Effector memory CD8-positive, alpha-beta T cell (primary cell): ENCODE data around the gene OR6Q1.

Experiments
- ATAC-seq: fragments of 150-1000 bp; cut with Tn5 transposase; replicated peaks from 2 replicates; pipeline ENCODE4 v1.10.0; 2021; ENCODE audit warnings: mild to moderate bottlenecking, moderate library complexity
- DNase-seq, 3 experiments: peaks; one replicate each; pipeline ENCODE4 v3.0.0; 2021
- H3K27ac Mint-ChIP-seq, 2 donors: one replicate each; pipeline ENCODE4 v1.8.0; 2022; ENCODE audit warnings: mild to moderate bottlenecking in 2 of 2, mixed read lengths in 2 of 2, moderate library complexity in 2 of 2
- H3K27me3 Mint-ChIP-seq, 2 donors: one replicate each; pipeline ENCODE4 v1.8.0; 2022; ENCODE audit warnings: mixed read lengths in 2 of 2
- H3K36me3 Mint-ChIP-seq: one replicate; pipeline ENCODE4 v1.8.0; 2022; ENCODE audit warnings: mild to moderate bottlenecking, moderate library complexity, mixed read lengths; ENCODE audit not compliant: insufficient read depth
- H3K4me1 Mint-ChIP-seq, 2 donors: one replicate each; pipeline ENCODE4 v1.8.0; 2022; ENCODE audit warnings: low read depth in 2 of 2, mixed read lengths in 2 of 2
- H3K4me3 Mint-ChIP-seq, 2 donors: one replicate each; pipeline ENCODE4 v1.8.0; 2022; ENCODE audit warnings: mild to moderate bottlenecking in 2 of 2, mixed read lengths in 2 of 2, moderate library complexity in 2 of 2
- H3K9me3 Mint-ChIP-seq, 2 donors: one replicate each; pipeline ENCODE4 v1.8.0; 2022; ENCODE audit warnings: mixed read lengths in 2 of 2

Gene OR6Q1

GRCh38 chr11:58061813-58062212, 31.1 kb downstream of the OR6Q1 start:
- H3K36me3 Mint-ChIP-seq = no peaks in the 10 kb centered on the region
- no peak overlapping the region for H3K4me3 Mint-ChIP-seq
- no peak for ATAC-seq
- H3K9me3 Mint-ChIP-seq = no peaks in the 10 kb centered on the region
- H3K27ac Mint-ChIP-seq = no peak overlapping the region
- no peak for DNase-seq
- H3K4me1 Mint-ChIP-seq = no peaks in the 10 kb centered on the region
- H3K27me3 Mint-ChIP-seq = peaks cover 17 to 26% of the 10 kb centered on the region in 2 donors

DNA sequence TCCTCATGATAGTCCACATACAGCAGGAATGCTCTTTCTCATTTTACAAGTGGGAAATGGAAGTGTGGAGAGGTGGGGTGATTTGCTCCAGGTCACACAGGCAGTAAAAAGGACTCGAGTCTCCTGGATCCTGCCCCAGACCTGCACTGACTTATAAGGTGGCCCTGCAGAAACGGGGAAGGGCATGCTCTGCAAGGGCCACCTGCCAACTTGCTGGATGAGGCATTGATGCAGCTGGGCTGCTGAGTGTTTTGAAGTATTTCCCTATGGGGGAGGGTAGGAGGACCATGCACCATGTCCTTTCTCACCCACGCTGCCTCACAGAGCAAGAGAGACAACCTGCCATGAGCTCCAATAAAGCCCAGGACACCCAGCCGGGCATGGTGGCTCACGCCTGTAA, 36.9 kb downstream of the OR6Q1 start:
- H3K27me3 Mint-ChIP-seq = peaks cover 13 to 24% of the 10 kb centered on the region in 2 donors
- H3K27ac Mint-ChIP-seq = no peak overlapping the region
- no peaks in the 10 kb centered on the region for H3K9me3 Mint-ChIP-seq
- H3K36me3 Mint-ChIP-seq = no peaks in the 10 kb centered on the region
- H3K4me3 Mint-ChIP-seq = no peak overlapping the region
- H3K4me1 Mint-ChIP-seq = no peaks in the 10 kb centered on the region
- ATAC-seq = no peak
- no peak for DNase-seq

GRCh38 chr11:58068655-58069054, 37.9 kb downstream of the OR6Q1 start:
- ATAC-seq = no peak
- DNase-seq = no peak
- Mint-ChIP-seq H3K27ac (no peak overlapping the region), H3K36me3 (no peaks in the 10 kb centered on the region), H3K27me3 (peaks cover 13 to 24% of the 10 kb centered on the region in 2 donors), H3K9me3 (peaks cover 0 to under 1% of the 10 kb centered on the region in 2 donors), H3K4me1 (no peaks in the 10 kb centered on the region), H3K4me3 (no peak overlapping the region)

GRCh38 chr11:58070585-58070984, 39.8 kb downstream of the OR6Q1 start:
- Mint-ChIP-seq H3K9me3 (peaks cover 0 to 5% of the 10 kb centered on the region in 2 donors), H3K27me3 (peaks cover 0 to 13% of the 10 kb centered on the region in 2 donors)

DNA sequence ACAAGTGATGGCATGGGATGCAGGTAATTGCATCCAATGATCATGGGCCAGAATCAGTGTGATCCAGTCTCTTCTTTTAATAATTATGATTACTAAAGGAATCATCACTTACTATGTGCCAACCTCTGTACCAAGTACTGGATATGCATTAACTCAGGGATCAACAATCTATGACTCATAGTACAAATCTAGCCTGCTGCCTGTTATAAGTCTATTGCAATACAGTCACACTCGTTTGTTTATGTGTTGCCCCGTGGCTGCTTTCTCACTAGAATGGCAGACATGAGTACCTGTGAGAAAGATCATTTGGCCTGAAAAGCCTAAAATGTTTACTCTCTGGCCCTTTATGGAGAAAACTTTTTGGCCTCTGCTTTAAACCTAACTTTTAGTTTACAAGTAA, 45.0 kb downstream of the OR6Q1 start:
- H3K27me3 Mint-ChIP-seq = peaks cover 0 to under 1% of the 10 kb centered on the region in 2 donors
- no peak for DNase-seq
- H3K9me3 Mint-ChIP-seq = peaks cover 0 to 5% of the 10 kb centered on the region in 2 donors
- H3K4me1 Mint-ChIP-seq = no peaks in the 10 kb centered on the region
- no peak overlapping the region for H3K27ac Mint-ChIP-seq
- ATAC-seq = no peak
- no peak overlapping the region for H3K4me3 Mint-ChIP-seq
- no peaks in the 10 kb centered on the region for H3K36me3 Mint-ChIP-seq

More at GRCh38 chr11:58070585-58070984, 39.8 kb downstream of the OR6Q1 start:
- no peak for ATAC-seq
- Mint-ChIP-seq H3K27ac (no peak overlapping the region), H3K36me3 (no peaks in the 10 kb centered on the region), H3K4me1 (no peaks in the 10 kb centered on the region), H3K4me3 (no peak overlapping the region)
- DNase-seq = no peak
